Testis (tissue), 3 donors: ENCODE results near the gene GPHN. TPM values are rescaled to one million over a fixed set of nuclear protein-coding genes. Genes with fewer than 3 reads are reported as not detected.

ENCODE experiments used
- DNase-seq: peaks from one replicate; pipeline ENCODE4 v3.0.0-alpha.2; 2019
- H3K27ac ChIP-seq, 2 donors: fragments of 200-600 bp; sonication (generic); one replicate each; pipeline ENCODE4 v1.5.1; 2019
- H3K27me3 ChIP-seq: fragments of 200-600 bp; sonication (generic); one replicate; pipeline ENCODE4 v1.5.1; 2019
- H3K36me3 ChIP-seq: fragments of 200-600 bp; sonication (generic); one replicate; pipeline ENCODE4 v1.5.1; 2017; ENCODE audit warnings: low read depth; ENCODE audit errors: missing control alignments
- H3K4me1 ChIP-seq: fragments of 200-600 bp; sonication (generic); one replicate; pipeline ENCODE4 v1.5.1; 2019
- H3K4me3 ChIP-seq, 2 donors: fragments of 200-600 bp; sonication (generic); one replicate each; pipeline ENCODE4 v1.5.1; 2017 to 2019
- H3K9me3 ChIP-seq: fragments of 200-600 bp; sonication (generic); one replicate; pipeline ENCODE4 v1.5.1; 2017
- CTCF ChIP-seq, 3 experiments: fragments of 450-650 bp in 2 of 3; fragments of 200-600 bp in 1 of 3; sonication (generic) in 1 of 3; IDR thresholded peaks; one replicate each; pipeline ENCODE4 v1.5.1; 2016 to 2019; ENCODE audit warnings: antibody characterized with exemption in 3 of 3, mild to moderate bottlenecking in 2 of 3, moderate library complexity in 1 of 3
- POLR2A ChIP-seq: fragments of 450-650 bp; IDR thresholded peaks from one replicate; pipeline ENCODE4 v1.6.1; 2017; ENCODE audit warnings: antibody characterized with exemption, mild to moderate bottlenecking, moderate library complexity
- WGBS, 2 donors: methylation state at CpG; one replicate each; pipeline ENCODE4 v1.1.5; 2018; 5-methylcytosine and 5-hydroxymethylcytosine counted together
- intact Hi-C: fragments of 100-400 bp; cut with DNase I; formaldehyde crosslinking; loops from one replicate; pipeline ENCODE4 v1.15.1; 2023; ENCODE audit warnings: low total_unique reads
- polyA plus RNA-seq: library from polyadenylated mRNA; stranded (reverse); fragments of 350-450 nt; fragmentation: Illumina TruSeq; extraction: RNeasy Lipid Tissue Mini Kit (QIAGEN cat#74804); gene quantifications from one replicate; pipeline ENCODE4 v1.2.3, GENCODE V29; 2014; ENCODE audit warnings: low read depth, low replicate concordance; ENCODE audit not compliant: insufficient read depth
- total RNA-seq, 2 donors: library from RNA; depleted of rRNA; stranded (reverse); fragments of >200 nt; gene quantifications; one replicate each; pipeline ENCODE4 v1.2.3, GENCODE V29; 2016

GPHN gene
- total and polyA plus RNA-seq, 3 donors from 2014 or later = 14.2 to 26.5 (median 25.4) TPM

DNA sequence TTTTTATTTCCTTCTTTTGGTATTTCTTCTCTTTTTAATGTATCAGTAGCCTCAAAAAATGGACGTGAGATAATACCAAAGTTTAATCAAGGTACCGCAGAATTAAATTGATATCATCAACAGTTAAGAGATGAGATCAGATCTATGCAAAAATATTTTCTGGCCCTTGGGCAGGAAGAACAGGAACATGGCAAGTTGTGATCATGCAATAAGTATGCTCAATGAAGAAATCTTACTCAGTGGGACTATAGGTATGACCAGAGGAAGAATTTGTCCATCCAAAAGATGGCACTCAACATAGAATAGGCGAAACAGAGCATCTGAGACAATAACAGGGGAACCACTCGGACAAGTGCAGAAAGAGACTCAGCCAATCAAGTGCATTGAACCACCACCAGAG lies 680.4 kb downstream of the GPHN start:
- no peak for DNase-seq
- intact Hi-C loops = no loop called here
- no peaks in the 10 kb centered on the region for H3K9me3 ChIP-seq
- H3K27ac ChIP-seq = no peak overlapping the region
- no peaks in the 10 kb centered on the region for H3K36me3 ChIP-seq
- H3K4me3 ChIP-seq = no peak overlapping the region
- H3K4me1 ChIP-seq = no peaks in the 10 kb centered on the region
- no peaks in the 10 kb centered on the region for H3K27me3 ChIP-seq
- TF ChIP-seq POLR2A (no peak), CTCF (IDR thresholded peaks at IDR 0.05) (no peak)
- 86 to 89% methylated on average over 4 of the region's 4 CpGs for WGBS, 2 donors

GRCh38 chr14:67191768-67192290 lies 683.9 kb downstream of the GPHN start:
- Histone ChIP-seq H3K27me3 (no peaks in the 10 kb centered on the region), H3K4me3 (no peak overlapping the region), H3K36me3 (no peaks in the 10 kb centered on the region), H3K4me1 (no peaks in the 10 kb centered on the region), H3K9me3 (no peaks in the 10 kb centered on the region), H3K27ac (no peak overlapping the region)
- intact Hi-C loops = no loop called here
- DNase-seq = no peak
- no peak for TF ChIP-seq POLR2A
- no peak for TF ChIP-seq CTCF (IDR thresholded peaks at IDR 0.05)
- 82 to 86% methylated on average over 8 of the region's 8 CpGs for WGBS, 2 donors

DNA sequence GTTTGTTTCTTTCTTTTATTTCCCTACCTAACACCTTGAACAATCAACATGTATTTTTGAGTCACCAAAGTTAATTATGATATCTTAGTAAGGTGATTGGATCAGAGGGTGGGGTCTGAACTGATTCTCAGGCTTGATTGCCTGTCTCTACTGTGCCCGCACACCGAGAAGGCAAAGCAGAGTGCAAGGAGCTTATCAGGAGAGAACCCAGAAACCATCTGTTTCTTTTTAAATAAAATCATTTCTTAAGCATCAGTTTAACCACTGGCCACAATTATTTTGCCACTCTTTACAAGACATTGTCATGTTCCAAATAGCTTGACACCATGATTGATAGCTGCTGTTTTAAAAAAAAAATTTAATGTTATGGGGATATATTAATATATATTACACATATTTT lies 684.4 kb downstream of the GPHN start:
- intact Hi-C loops = no loop called here
- H3K36me3 ChIP-seq = no peaks in the 10 kb centered on the region
- H3K9me3 ChIP-seq = no peaks in the 10 kb centered on the region
- no peaks in the 10 kb centered on the region for H3K4me1 ChIP-seq
- no peaks in the 10 kb centered on the region for H3K27me3 ChIP-seq
- no peak overlapping the region for H3K4me3 ChIP-seq
- no peak overlapping the region for H3K27ac ChIP-seq
- TF ChIP-seq CTCF (IDR thresholded peaks at IDR 0.05) (no peak), POLR2A (no peak)
- no peak for DNase-seq
- WGBS, 2 donors = 86 to 94% methylated on average over 2 of the region's 2 CpGs

GRCh38 chr14:67195279-67195678 lies 687.3 kb downstream of the GPHN start:
- no peaks in the 10 kb centered on the region for H3K9me3 ChIP-seq
- H3K27ac ChIP-seq = no peak overlapping the region
- H3K4me1 ChIP-seq = no peaks in the 10 kb centered on the region
- TF ChIP-seq CTCF (IDR thresholded peaks at IDR 0.05) (no peak), POLR2A (no peak)
- H3K27me3 ChIP-seq = no peaks in the 10 kb centered on the region
- DNase-seq = no peak
- no peaks in the 10 kb centered on the region for H3K36me3 ChIP-seq
- intact Hi-C loops = no loop called here
- no peak overlapping the region for H3K4me3 ChIP-seq
- WGBS, 2 donors = 76% methylated on average over 2 of the region's 2 CpGs

DNA sequence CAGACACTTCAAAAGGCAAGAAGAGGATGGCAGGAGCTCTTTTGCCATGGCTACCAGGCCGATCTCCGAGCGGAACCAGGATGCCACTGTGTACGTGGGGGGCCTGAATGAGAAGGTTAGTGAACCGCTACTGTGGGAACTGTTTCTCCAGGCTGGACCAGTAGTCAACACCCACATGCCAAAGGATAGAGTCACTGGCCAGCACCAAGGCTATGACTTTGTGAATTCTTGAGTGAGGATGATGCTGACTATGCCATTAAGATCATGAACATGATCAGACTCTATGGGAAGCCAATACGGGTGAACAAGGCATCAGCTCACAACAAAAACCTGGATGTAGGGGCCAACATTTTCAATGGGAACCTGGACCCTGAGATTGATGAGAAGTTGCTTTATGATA lies 691.1 kb downstream of the GPHN start:
- Histone ChIP-seq H3K36me3 (no peaks in the 10 kb centered on the region), H3K4me1 (no peaks in the 10 kb centered on the region), H3K27me3 (no peaks in the 10 kb centered on the region), H3K27ac (no peak overlapping the region), H3K9me3 (no peaks in the 10 kb centered on the region), H3K4me3 (no peak overlapping the region)
- TF ChIP-seq POLR2A (no peak), CTCF (IDR thresholded peaks at IDR 0.05) (no peak)
- intact Hi-C loops = no loop called here
- WGBS, 2 donors = 88 to 94% methylated on average over 6 of the region's 6 CpGs
- DNase-seq = no peak
